SU-DHL-6 (cell line): Measurements from ENCODE around the gene NEFH.

Experiments used
- H2AFZ ChIP-seq: fragments of 200-600 bp; sonication (generic); 2 replicates; pipeline ENCODE4 v1.6.1; 2014; ENCODE audit warnings: low read depth, mild to moderate bottlenecking, moderate library complexity, mixed read lengths, antibody characterized with exemption, low read length; ENCODE audit not compliant: severe bottlenecking
- H3F3A ChIP-seq: fragments of 200-600 bp; shearing (Covaris generic); 2 replicates; pipeline ENCODE4 v1.6.0; 2016; ENCODE audit warnings: antibody characterized with exemption, mild to moderate bottlenecking; ENCODE audit not compliant: insufficient read depth
- H3K27ac ChIP-seq: fragments of 200-600 bp; sonication (generic); 2 replicates; pipeline ENCODE4 v1.5.1; 2016; ENCODE audit warnings: low read depth, mild to moderate bottlenecking, low read length, moderate library complexity, mixed read lengths
- H3K27me3 ChIP-seq: fragments of 200-600 bp; sonication (generic), shearing (Covaris generic); 2 replicates; pipeline ENCODE4 v1.6.0; 2014; ENCODE audit warnings: mild to moderate bottlenecking, low read length
- H3K36me3 ChIP-seq: fragments of 200-600 bp; sonication (generic); 2 replicates; pipeline ENCODE4 v1.6.1; 2014; ENCODE audit warnings: mild to moderate bottlenecking, low read length, mixed read lengths
- H3K4me2 ChIP-seq: fragments of 300-600, 200-600 bp; shearing (Covaris generic), sonication (generic); 2 replicates; pipeline ENCODE4 v1.6.0; 2014; ENCODE audit warnings: low read length, low read depth, mild to moderate bottlenecking; ENCODE audit not compliant: poor library complexity, severe bottlenecking
- H3K4me3 ChIP-seq: fragments of 200-600 bp; sonication (generic); 2 replicates; pipeline ENCODE4 v1.5.1; 2014; ENCODE audit warnings: antibody characterized with exemption, low read length, mild to moderate bottlenecking, mixed read lengths; ENCODE audit not compliant: insufficient read depth, poor library complexity, severe bottlenecking
- H3K79me2 ChIP-seq: fragments of 200-600 bp; sonication (generic); 2 replicates; pipeline ENCODE4 v1.6.1; 2014; ENCODE audit warnings: mild to moderate bottlenecking, low read length, moderate library complexity; ENCODE audit not compliant: insufficient read depth
- H3K9ac ChIP-seq: fragments of 200-600 bp; sonication (generic); 2 replicates; pipeline ENCODE4 v1.7.0; 2014; ENCODE audit warnings: mild to moderate bottlenecking, low read length
- H3K9me2 ChIP-seq: fragments of 200-600 bp; sonication (generic); replicated peaks from 2 replicates; pipeline ENCODE4 v1.6.1; 2014; ENCODE audit warnings: low read length; ENCODE audit not compliant: insufficient read depth
- H3K9me3 ChIP-seq: fragments of 200-600 bp; sonication (generic); 2 replicates; pipeline ENCODE4 v1.6.1; 2014; ENCODE audit warnings: low read length, mixed read lengths; ENCODE audit not compliant: insufficient read depth
- H4K20me1 ChIP-seq: fragments of 200-600 bp; sonication (generic); 2 replicates; pipeline ENCODE4 v1.6.1; 2014; ENCODE audit warnings: low read depth, mild to moderate bottlenecking, antibody characterized with exemption, low read length, moderate library complexity, mixed read lengths
- CTCF ChIP-seq: fragments of 200-600 bp; sonication (generic); IDR thresholded peaks from one replicate; pipeline ENCODE4 v1.5.1; 2017; ENCODE audit warnings: antibody characterized with exemption, mild to moderate bottlenecking, low read length, moderate library complexity; ENCODE audit not compliant: insufficient read depth, poor library complexity, severe bottlenecking
- EZH2phosphoT487 ChIP-seq: fragments of 200-600 bp; sonication (generic), shearing (Covaris generic); conservative IDR thresholded peaks from 2 replicates; pipeline ENCODE4 v1.6.1; 2018; ENCODE audit warnings: mild to moderate bottlenecking, antibody characterized with exemption, low read length, moderate library complexity, mixed read lengths

NEFH gene

GRCh38 chr22:29451863-29452262, 28.2 kb upstream of the NEFH start:
- H3K4me2 ChIP-seq: no peak overlapping the region

GRCh38 chr22:29454276-29454675, 25.7 kb upstream of the NEFH start:
- Histone ChIP-seq H3K36me3 (no peaks in the 10 kb centered on the region), H4K20me1 (no peaks in the 10 kb centered on the region), H3K79me2 (no peaks in the 10 kb centered on the region), H3K9ac (no peak overlapping the region), H3K4me3 (no peak overlapping the region), H3K9me3 (no peaks in the 10 kb centered on the region), H2AFZ (no peak overlapping the region), H3K4me2 (no peak overlapping the region), H3K9me2 (no peaks in the 10 kb centered on the region), H3F3A (no peaks in the 10 kb centered on the region), H3K27me3 (no peaks in the 10 kb centered on the region), H3K27ac (no peak overlapping the region)
- TF ChIP-seq EZH2phosphoT487: no peak
- no peak for TF ChIP-seq CTCF

More at GRCh38 chr22:29451863-29452262, 28.2 kb upstream of the NEFH start:
- TF ChIP-seq CTCF (no peak), EZH2phosphoT487 (no peak)
- Histone ChIP-seq H3K36me3 (no peaks in the 10 kb centered on the region), H4K20me1 (no peaks in the 10 kb centered on the region), H3K9ac (no peak overlapping the region), H3K9me2 (no peaks in the 10 kb centered on the region), H3K79me2 (no peaks in the 10 kb centered on the region), H3K4me3 (no peak overlapping the region), H3K9me3 (no peaks in the 10 kb centered on the region), H3K27ac (no peak overlapping the region), H2AFZ (no peak overlapping the region), H3K27me3 (no peaks in the 10 kb centered on the region), H3F3A (no peaks in the 10 kb centered on the region)

DNA sequence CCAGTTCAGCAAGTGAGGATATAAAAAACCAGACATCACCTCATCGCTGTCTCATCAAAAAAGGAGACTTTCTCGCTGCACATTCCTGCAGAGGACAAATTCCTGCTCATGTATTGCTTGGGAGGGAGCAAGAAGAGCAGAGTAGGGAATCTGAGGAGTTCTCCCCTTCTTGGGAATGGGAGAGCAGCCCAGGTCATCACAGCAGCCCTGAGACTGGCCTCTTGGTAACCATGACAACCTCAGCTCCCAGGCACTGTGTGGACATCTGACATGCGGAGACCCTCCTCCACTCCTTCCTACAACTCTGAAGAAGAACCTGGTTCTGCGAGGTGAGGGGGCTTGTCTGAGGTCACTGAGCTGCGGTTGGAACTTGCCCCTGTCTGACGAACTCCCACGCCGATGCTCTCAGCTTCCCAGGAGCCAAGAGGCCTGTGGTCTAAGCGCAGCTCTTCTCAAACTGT, 23.8 kb upstream of the NEFH start:
- TF ChIP-seq CTCF: no peak
- TF ChIP-seq EZH2phosphoT487: no peak
- Histone ChIP-seq H3F3A (no peaks in the 10 kb centered on the region), H3K4me3 (no peak overlapping the region), H3K9me3 (no peaks in the 10 kb centered on the region), H3K9ac (no peak overlapping the region), H3K4me2 (no peak overlapping the region), H3K27me3 (no peaks in the 10 kb centered on the region), H3K79me2 (no peaks in the 10 kb centered on the region), H4K20me1 (no peaks in the 10 kb centered on the region), H3K36me3 (no peaks in the 10 kb centered on the region), H2AFZ (no peak overlapping the region), H3K27ac (no peak overlapping the region), H3K9me2 (no peaks in the 10 kb centered on the region)
